22Rv1 (cell line): Measurements from ENCODE around the gene HMOX1.

ENCODE experiments used
- ZFX ChIP-seq: fragments of 450-650 bp; IDR thresholded peaks from 2 replicates; pipeline ENCODE4 v1.6.1; 2017; ENCODE audit warnings: antibody characterized with exemption, borderline replicate concordance
- TF ChIP-seq, protein P1 (sequence below): fragments of 450-650 bp; IDR thresholded peaks from 2 replicates; pipeline ENCODE4 v1.5.1; 2017; ENCODE audit warnings: mild to moderate bottlenecking

DNA sequence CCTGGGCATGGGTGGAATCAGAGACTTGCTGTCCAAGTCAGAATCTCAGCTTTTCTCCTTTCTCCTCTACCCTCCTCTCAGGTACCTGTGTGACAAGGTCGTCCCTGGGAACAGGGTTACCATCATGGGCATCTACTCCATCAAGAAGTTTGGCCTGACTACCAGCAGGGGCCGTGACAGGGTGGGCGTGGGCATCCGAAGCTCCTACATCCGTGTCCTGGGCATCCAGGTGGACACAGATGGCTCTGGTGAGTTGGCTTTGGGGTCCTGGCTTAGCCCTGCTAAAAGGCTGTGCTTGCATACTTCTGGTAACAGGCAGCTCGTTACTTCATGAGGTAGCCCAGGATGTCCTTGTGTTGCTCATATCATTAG lies 29.8 kb downstream of the HMOX1 start:
- TF ChIP-seq, protein P1, sequence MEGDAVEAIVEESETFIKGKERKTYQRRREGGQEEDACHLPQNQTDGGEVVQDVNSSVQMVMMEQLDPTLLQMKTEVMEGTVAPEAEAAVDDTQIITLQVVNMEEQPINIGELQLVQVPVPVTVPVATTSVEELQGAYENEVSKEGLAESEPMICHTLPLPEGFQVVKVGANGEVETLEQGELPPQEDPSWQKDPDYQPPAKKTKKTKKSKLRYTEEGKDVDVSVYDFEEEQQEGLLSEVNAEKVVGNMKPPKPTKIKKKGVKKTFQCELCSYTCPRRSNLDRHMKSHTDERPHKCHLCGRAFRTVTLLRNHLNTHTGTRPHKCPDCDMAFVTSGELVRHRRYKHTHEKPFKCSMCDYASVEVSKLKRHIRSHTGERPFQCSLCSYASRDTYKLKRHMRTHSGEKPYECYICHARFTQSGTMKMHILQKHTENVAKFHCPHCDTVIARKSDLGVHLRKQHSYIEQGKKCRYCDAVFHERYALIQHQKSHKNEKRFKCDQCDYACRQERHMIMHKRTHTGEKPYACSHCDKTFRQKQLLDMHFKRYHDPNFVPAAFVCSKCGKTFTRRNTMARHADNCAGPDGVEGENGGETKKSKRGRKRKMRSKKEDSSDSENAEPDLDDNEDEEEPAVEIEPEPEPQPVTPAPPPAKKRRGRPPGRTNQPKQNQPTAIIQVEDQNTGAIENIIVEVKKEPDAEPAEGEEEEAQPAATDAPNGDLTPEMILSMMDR: no peak
- TF ChIP-seq ZFX: no peak
